ENCODE measurements around the gene NTRK1. TPM values are rescaled to one million over a fixed set of nuclear protein-coding genes. Genes with fewer than 3 reads are reported as not detected.

NTRK1 gene
- total RNA-seq = under 1 TPM in 1 of 4 donors, not detected in 3; 0.23 TPM

- 3 to 7% methylated on average over 23 to 60 of the region's 69 CpGs for WGBS, 2 donors
- intact Hi-C loops (cut with DNase I; ENCODE audit: low total_unique reads) = no loop called here
- TF ChIP-seq POLR2A (IDR thresholded peaks at IDR 0.05) = no peak
- TF ChIP-seq, protein P1, sequence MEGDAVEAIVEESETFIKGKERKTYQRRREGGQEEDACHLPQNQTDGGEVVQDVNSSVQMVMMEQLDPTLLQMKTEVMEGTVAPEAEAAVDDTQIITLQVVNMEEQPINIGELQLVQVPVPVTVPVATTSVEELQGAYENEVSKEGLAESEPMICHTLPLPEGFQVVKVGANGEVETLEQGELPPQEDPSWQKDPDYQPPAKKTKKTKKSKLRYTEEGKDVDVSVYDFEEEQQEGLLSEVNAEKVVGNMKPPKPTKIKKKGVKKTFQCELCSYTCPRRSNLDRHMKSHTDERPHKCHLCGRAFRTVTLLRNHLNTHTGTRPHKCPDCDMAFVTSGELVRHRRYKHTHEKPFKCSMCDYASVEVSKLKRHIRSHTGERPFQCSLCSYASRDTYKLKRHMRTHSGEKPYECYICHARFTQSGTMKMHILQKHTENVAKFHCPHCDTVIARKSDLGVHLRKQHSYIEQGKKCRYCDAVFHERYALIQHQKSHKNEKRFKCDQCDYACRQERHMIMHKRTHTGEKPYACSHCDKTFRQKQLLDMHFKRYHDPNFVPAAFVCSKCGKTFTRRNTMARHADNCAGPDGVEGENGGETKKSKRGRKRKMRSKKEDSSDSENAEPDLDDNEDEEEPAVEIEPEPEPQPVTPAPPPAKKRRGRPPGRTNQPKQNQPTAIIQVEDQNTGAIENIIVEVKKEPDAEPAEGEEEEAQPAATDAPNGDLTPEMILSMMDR (IDR thresholded peaks at IDR 0.05) = no peak
- DNase-seq (ENCODE audit: low spot score in 2 of 2) = no peak
- no peak within 1 kb of the TSS for H3K4me3 ChIP-seq (ENCODE audit: low read depth, poor library complexity, severe bottlenecking)
Measured at GRCh38 chr1:156860628-156861423, at the start of gene NTRK1. NTRK1 (plus strand) TSS chr1:156860865; CDS start chr1:156860935, 70 bp downstream.

DNA sequence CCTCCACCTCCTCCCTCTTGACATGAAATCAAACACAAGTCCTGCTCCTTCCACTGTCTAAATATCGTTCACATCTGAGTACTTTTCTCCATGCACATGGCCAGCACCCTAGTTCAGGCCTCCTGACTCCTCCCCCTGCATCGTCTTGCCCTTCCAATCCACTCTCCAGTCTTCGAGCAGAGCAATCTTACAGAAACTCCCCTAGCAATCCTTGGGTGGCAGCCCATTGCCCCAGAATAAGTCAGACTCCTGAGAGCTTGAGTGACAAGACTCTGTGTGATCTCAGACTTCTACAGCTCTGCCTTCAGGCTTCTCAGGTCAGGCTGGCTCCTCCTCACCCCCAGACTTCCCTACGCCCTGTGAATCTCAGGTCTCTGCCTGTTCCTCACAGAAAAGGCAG is 49.5 kb upstream of the NTRK1 start:
- no peak for DNase-seq (ENCODE audit: low spot score in 2 of 2)
- H3K4me3 ChIP-seq (ENCODE audit: low read depth, poor library complexity, severe bottlenecking) = no peak overlapping the region
- TF ChIP-seq POLR2A (IDR thresholded peaks at IDR 0.05) = no peak
- TF ChIP-seq, protein P1 (IDR thresholded peaks at IDR 0.05) = no peak
- 53 to 63% methylated on average over 4 of the region's 4 CpGs for WGBS, 2 donors
- intact Hi-C loops (cut with DNase I; ENCODE audit: low total_unique reads) = no loop called here

GRCh38 chr1:156812293-156812990 is 48.2 kb upstream of the NTRK1 start:
- DNase-seq (ENCODE audit: low spot score in 2 of 2) = no peak
- TF ChIP-seq POLR2A (IDR thresholded peaks at IDR 0.05) = no peak
- TF ChIP-seq, protein P1 (IDR thresholded peaks at IDR 0.05) = no peak
- intact Hi-C loops (cut with DNase I; ENCODE audit: low total_unique reads) = no loop called here
- WGBS, 2 donors = 96% methylated on average over 10 of the region's 10 CpGs
- H3K4me3 ChIP-seq (ENCODE audit: low read depth, poor library complexity, severe bottlenecking) = no peak overlapping the region

GRCh38 chr1:156813298-156813697 is 47.4 kb upstream of the NTRK1 start:
- 53 to 59% methylated on average over 10 of the region's 10 CpGs for WGBS, 2 donors
- intact Hi-C loops (cut with DNase I; ENCODE audit: low total_unique reads) = no loop called here
- no peak for DNase-seq (ENCODE audit: low spot score in 2 of 2)
- H3K4me3 ChIP-seq (ENCODE audit: low read depth, poor library complexity, severe bottlenecking) = no peak overlapping the region
- TF ChIP-seq, protein P1 (IDR thresholded peaks at IDR 0.05) = no peak
- no peak for TF ChIP-seq POLR2A (IDR thresholded peaks at IDR 0.05)

DNA sequence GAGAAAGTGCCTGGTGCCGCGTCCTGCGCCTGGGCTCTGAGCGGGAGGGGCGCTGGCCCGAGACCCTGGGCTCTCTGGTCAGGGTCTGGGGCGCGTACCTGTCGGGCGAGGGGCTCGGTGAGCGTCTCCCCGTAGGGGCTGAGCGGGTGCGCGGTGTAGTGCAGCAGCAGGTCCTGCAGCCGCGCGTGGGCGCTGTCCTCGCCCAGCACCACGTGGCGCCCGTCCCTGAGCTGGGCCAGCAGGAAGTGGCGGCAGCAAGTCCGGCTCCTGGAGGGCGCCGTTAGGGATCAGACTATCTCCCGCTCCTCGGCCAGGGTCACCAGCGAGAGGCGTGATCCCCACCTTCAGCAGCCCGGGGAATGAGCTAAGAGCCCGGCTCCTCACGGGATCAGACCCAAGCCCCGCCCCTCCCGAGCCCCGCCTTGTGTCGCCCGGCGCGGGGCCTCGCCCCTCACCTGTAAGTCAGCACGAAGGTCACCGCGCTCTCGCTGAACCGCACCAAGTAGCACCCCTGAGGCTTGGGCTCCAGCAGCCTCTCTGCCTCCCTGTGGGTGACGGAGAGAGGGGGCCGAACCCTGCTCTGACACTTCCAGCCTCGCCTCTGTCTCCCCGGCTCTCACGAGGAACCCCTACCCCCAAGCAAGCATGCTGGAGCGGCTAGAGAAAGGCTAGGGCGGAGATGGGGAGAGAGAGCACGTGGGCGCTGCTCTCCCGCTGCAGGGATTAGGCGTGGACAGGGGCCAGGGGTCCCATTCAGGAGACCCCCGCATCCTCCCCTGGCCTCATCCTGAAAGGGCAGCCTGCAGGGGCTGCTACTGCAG is 46.7 kb upstream of the NTRK1 start:
- intact Hi-C loops (cut with DNase I; ENCODE audit: low total_unique reads) = no loop called here
- TF ChIP-seq POLR2A (IDR thresholded peaks at IDR 0.05) = no peak
- peak in 1 of 2 donors; percentile 90 for DNase-seq (ENCODE audit: low spot score in 2 of 2)
- 3 to 37% methylated on average over 17 to 40 of the region's 60 CpGs for WGBS, 2 donors
- peak overlapping the region; percentile 8 for H3K4me3 ChIP-seq (ENCODE audit: low read depth, poor library complexity, severe bottlenecking)

Data from lower leg skin (tissue), 4 donors.